Measurements from ENCODE around the gene GRB10. TPM values are rescaled to one million over a fixed set of nuclear protein-coding genes. Genes with fewer than 3 reads are reported as not detected.
"Not testable (repeated sequence)": the region's sequence is repeated elsewhere in the genome, so short reads cannot be mapped to it uniquely, and the experiment has no call there.

GRB10 gene
- total RNA-seq, 2 donors from 2014 or later, result 10.3 to 15.1 TPM

GRCh38 chr7:50778189-50778588, 4.5 kb downstream of the GRB10 start:
- intact Hi-C loops (cut with DNase I), result no loop called here

GRCh38 chr7:50775836-50776235, 6.9 kb downstream of the GRB10 start:
- Histone ChIP-seq H3K27me3 (no peaks in the 10 kb centered on the region), H3K36me3 (no peaks in the 10 kb centered on the region), H3K4me3 (no peak overlapping the region), H3K9ac (ENCODE audit: low read depth in 2 of 2, low read length in 2 of 2) (no peak overlapping the region), H3K4me1 (no peaks in the 10 kb centered on the region), H3K27ac (no peak overlapping the region), H3K9me3 (no peaks in the 10 kb centered on the region)
- intact Hi-C loops (cut with DNase I), result no loop called here
- no peak for TF ChIP-seq CTCF (IDR thresholded peaks at IDR 0.05)
- no peak for DNase-seq

More at GRCh38 chr7:50778189-50778588, 4.5 kb downstream of the GRB10 start:
- Histone ChIP-seq H3K4me3 (no peak overlapping the region), H3K36me3 (no peaks in the 10 kb centered on the region), H3K9me3 (no peaks in the 10 kb centered on the region), H3K27me3 (peaks cover 7% of the 10 kb centered on the region), H3K27ac (no peak overlapping the region), H3K4me1 (no peaks in the 10 kb centered on the region), H3K9ac (ENCODE audit: low read depth in 2 of 2, low read length in 2 of 2) (no peak overlapping the region)
- TF ChIP-seq CTCF (IDR thresholded peaks at IDR 0.05), result no peak
- no peak for DNase-seq

GRCh38 chr7:50775231-50775630, 7.5 kb downstream of the GRB10 start:
- intact Hi-C loops (cut with DNase I), result no loop called here
- no peak overlapping the region for H3K9ac ChIP-seq (ENCODE audit: low read depth in 2 of 2, low read length in 2 of 2)

GRCh38 chr7:50774319-50774718, 8.4 kb downstream of the GRB10 start:
- Histone ChIP-seq H3K4me1 (no peaks in the 10 kb centered on the region), H3K27ac (no peak overlapping the region), H3K9ac (ENCODE audit: low read depth in 2 of 2, low read length in 2 of 2) (no peak overlapping the region), H3K9me3 (no peaks in the 10 kb centered on the region), H3K27me3 (no peaks in the 10 kb centered on the region), H3K36me3 (no peaks in the 10 kb centered on the region), H3K4me3 (no peak overlapping the region)
- no peak for DNase-seq
- no peak for TF ChIP-seq CTCF (IDR thresholded peaks at IDR 0.05)
- intact Hi-C loops (cut with DNase I), result no loop called here

More at GRCh38 chr7:50775231-50775630, 7.5 kb downstream of the GRB10 start:
- no peaks in the 10 kb centered on the region for H3K27me3 ChIP-seq
- H3K9me3 ChIP-seq, result no peaks in the 10 kb centered on the region
- H3K4me3 ChIP-seq, result no peak overlapping the region
- no peak for TF ChIP-seq CTCF (IDR thresholded peaks at IDR 0.05)
- no peaks in the 10 kb centered on the region for H3K36me3 ChIP-seq
- no peaks in the 10 kb centered on the region for H3K4me1 ChIP-seq
- no peak overlapping the region for H3K27ac ChIP-seq
- DNase-seq, result no peak

GRCh38 chr7:50773071-50773470, 9.6 kb downstream of the GRB10 start:
- H3K4me3 ChIP-seq; H3K27ac ChIP-seq; H3K4me1 ChIP-seq; intact Hi-C loops (cut with DNase I); H3K9ac ChIP-seq (ENCODE audit: low read depth in 2 of 2, low read length in 2 of 2); H3K27me3 ChIP-seq; H3K36me3 ChIP-seq; H3K9me3 ChIP-seq; DNase-seq: not testable (repeated sequence)

GRCh38 chr7:50771120-50772002, 11.3 kb downstream of the GRB10 start:
- H3K27ac ChIP-seq, result no peak overlapping the region
- no peak for TF ChIP-seq CTCF (IDR thresholded peaks at IDR 0.05)
- H3K4me3 ChIP-seq, result no peak overlapping the region
- no peaks in the 10 kb centered on the region for H3K27me3 ChIP-seq
- H3K4me1 ChIP-seq, result no peaks in the 10 kb centered on the region
- intact Hi-C loops (cut with DNase I), result no loop called here
- no peak overlapping the region for H3K9ac ChIP-seq (ENCODE audit: low read depth in 2 of 2, low read length in 2 of 2)
- DNase-seq, result no peak
- no peaks in the 10 kb centered on the region for H3K36me3 ChIP-seq
- H3K9me3 ChIP-seq, result no peaks in the 10 kb centered on the region

Measured in colonic mucosa (tissue), 4 donors.